ENCODE data around the gene SERAC1.
A peak's percentile ranks its signal among the peaks of the same experiment; 100 is the strongest.

Gene SERAC1

GRCh38 chr6:158103228-158103627 is 64.8 kb downstream of the SERAC1 start:
- no peaks in the 10 kb centered on the region for H3K4me1 ChIP-seq (ENCODE audit: control insufficient read depth in 2 of 2, insufficient read depth in 1 of 2, low read depth in 1 of 2, low read length in 2 of 2)
- H3K79me1 ChIP-seq (ENCODE audit: low read depth, low read length) = no peaks in the 10 kb centered on the region
- no peak overlapping the region for H2BK5ac ChIP-seq (ENCODE audit: low read length)
- no peaks in the 10 kb centered on the region for H3K27me3 ChIP-seq (ENCODE audit: control insufficient read depth in 3 of 3, insufficient read depth in 3 of 3, low read depth in 1 of 3, low read length in 3 of 3)
- no peak overlapping the region for H4K8ac ChIP-seq (ENCODE audit: low read depth, low read length)
- H2BK15ac ChIP-seq (ENCODE audit: low read length) = no peak overlapping the region
- no peaks in the 10 kb centered on the region for H3K36me3 ChIP-seq (replicated peaks in 1 of 2; ENCODE audit: control insufficient read depth in 2 of 2, insufficient read depth in 2 of 2, low read length in 2 of 2)
- no peak overlapping the region for H3K14ac ChIP-seq (ENCODE audit: low read length)
- no peak overlapping the region for H2BK120ac ChIP-seq (ENCODE audit: low read depth, low read length)
- H2BK12ac ChIP-seq (ENCODE audit: low read length) = no peak overlapping the region
- WGBS, 2 donors (ENCODE audit: extremely low coverage in 2 of 2, insufficient read length in 2 of 2, insufficient replicate concordance in 1 of 2) = no CpG with 5 or more reads among the region's 4 CpGs
- H3K18ac ChIP-seq (ENCODE audit: low read length) = no peak overlapping the region
- no peak overlapping the region for H3K4ac ChIP-seq (ENCODE audit: low read length)
- no peak overlapping the region for H3K4me3 ChIP-seq (ENCODE audit: low read length in 2 of 2)
- no peak overlapping the region for H4K91ac ChIP-seq (ENCODE audit: low read depth, low read length, poor library complexity)
- no peak overlapping the region for H2AK5ac ChIP-seq (ENCODE audit: low read depth, low read length)
- H2AFZ ChIP-seq (ENCODE audit: low read length) = no peak overlapping the region
- no peak for DNase-seq (ENCODE audit: low spot score)
- H3K27ac ChIP-seq (replicated peaks; ENCODE audit: low read length) = no peak overlapping the region
- H3K23ac ChIP-seq (ENCODE audit: low read depth, low read length, poor library complexity) = no peak overlapping the region
- no peaks in the 10 kb centered on the region for H3K9me3 ChIP-seq (replicated peaks in 1 of 2; ENCODE audit: control insufficient read depth in 2 of 2, insufficient read depth in 1 of 2, low read depth in 1 of 2, low read length in 2 of 2)
- no peak overlapping the region for H3K9ac ChIP-seq (ENCODE audit: low read depth, low read length, poor library complexity)
- H3K4me2 ChIP-seq (ENCODE audit: insufficient read depth, low read length, poor library complexity, severe bottlenecking) = no peak overlapping the region

- Histone ChIP-seq H2BK15ac (ENCODE audit: low read length) (no peak overlapping the region), H2BK120ac (ENCODE audit: low read depth, low read length) (no peak overlapping the region), H3K9me3 (replicated peaks in 1 of 2; ENCODE audit: control insufficient read depth in 2 of 2, insufficient read depth in 1 of 2, low read depth in 1 of 2, low read length in 2 of 2) (no peaks in the 10 kb centered on the region), H3K18ac (ENCODE audit: low read length) (peak overlapping the region; percentile 16), H2AFZ (ENCODE audit: low read length) (no peak overlapping the region), H3K36me3 (replicated peaks in 1 of 2; ENCODE audit: control insufficient read depth in 2 of 2, insufficient read depth in 2 of 2, low read length in 2 of 2) (peaks cover 11 to 45% of the 10 kb centered on the region in 2 donors), H4K8ac (ENCODE audit: low read depth, low read length) (no peak overlapping the region), H3K14ac (ENCODE audit: low read length) (no peak overlapping the region), H3K79me1 (ENCODE audit: low read depth, low read length) (no peaks in the 10 kb centered on the region), H3K9ac (ENCODE audit: low read depth, low read length, poor library complexity) (no peak overlapping the region), H3K27me3 (ENCODE audit: control insufficient read depth in 3 of 3, insufficient read depth in 3 of 3, low read depth in 1 of 3, low read length in 3 of 3) (no peaks in the 10 kb centered on the region), H3K27ac (replicated peaks; ENCODE audit: low read length) (no peak overlapping the region), H2BK5ac (ENCODE audit: low read length) (no peak overlapping the region), H3K4me3 (ENCODE audit: low read length in 2 of 2) (no peak overlapping the region), H3K4ac (ENCODE audit: low read length) (no peak overlapping the region), H3K4me1 (ENCODE audit: control insufficient read depth in 2 of 2, insufficient read depth in 1 of 2, low read depth in 1 of 2, low read length in 2 of 2) (no peaks in the 10 kb centered on the region), H3K4me2 (ENCODE audit: insufficient read depth, low read length, poor library complexity, severe bottlenecking) (no peak overlapping the region), H2BK12ac (ENCODE audit: low read length) (no peak overlapping the region), H2AK5ac (ENCODE audit: low read depth, low read length) (no peak overlapping the region), H4K91ac (ENCODE audit: low read depth, low read length, poor library complexity) (no peak overlapping the region), H3K23ac (ENCODE audit: low read depth, low read length, poor library complexity) (no peak overlapping the region)
- no CpG with 5 or more reads among the region's 15 CpGs for WGBS, 2 donors (ENCODE audit: extremely low coverage in 2 of 2, insufficient read length in 2 of 2, insufficient replicate concordance in 1 of 2)
- no peak for DNase-seq (ENCODE audit: low spot score)
Measured at GRCh38 chr6:158095671-158096070, 72.4 kb downstream of the SERAC1 start.

GRCh38 chr6:158095031-158095430 is 73.0 kb downstream of the SERAC1 start:
- Histone ChIP-seq H3K4ac (ENCODE audit: low read length) (no peak overlapping the region), H2BK120ac (ENCODE audit: low read depth, low read length) (no peak overlapping the region), H2AFZ (ENCODE audit: low read length) (no peak overlapping the region), H3K23ac (ENCODE audit: low read depth, low read length, poor library complexity) (no peak overlapping the region), H2AK5ac (ENCODE audit: low read depth, low read length) (no peak overlapping the region), H2BK12ac (ENCODE audit: low read length) (no peak overlapping the region), H4K8ac (ENCODE audit: low read depth, low read length) (no peak overlapping the region), H2BK5ac (ENCODE audit: low read length) (no peak overlapping the region), H3K14ac (ENCODE audit: low read length) (no peak overlapping the region), H3K4me1 (ENCODE audit: control insufficient read depth in 2 of 2, insufficient read depth in 1 of 2, low read depth in 1 of 2, low read length in 2 of 2) (no peaks in the 10 kb centered on the region), H3K27ac (replicated peaks; ENCODE audit: low read length) (no peak overlapping the region), H4K91ac (ENCODE audit: low read depth, low read length, poor library complexity) (no peak overlapping the region), H3K79me1 (ENCODE audit: low read depth, low read length) (no peaks in the 10 kb centered on the region), H3K4me3 (ENCODE audit: low read length in 2 of 2) (no peak overlapping the region), H3K36me3 (replicated peaks in 1 of 2; ENCODE audit: control insufficient read depth in 2 of 2, insufficient read depth in 2 of 2, low read length in 2 of 2) (peaks cover 11 to 45% of the 10 kb centered on the region in 2 donors), H3K9me3 (replicated peaks in 1 of 2; ENCODE audit: control insufficient read depth in 2 of 2, insufficient read depth in 1 of 2, low read depth in 1 of 2, low read length in 2 of 2) (no peaks in the 10 kb centered on the region), H3K9ac (ENCODE audit: low read depth, low read length, poor library complexity) (no peak overlapping the region), H2BK15ac (ENCODE audit: low read length) (no peak overlapping the region), H3K4me2 (ENCODE audit: insufficient read depth, low read length, poor library complexity, severe bottlenecking) (no peak overlapping the region), H3K18ac (ENCODE audit: low read length) (no peak overlapping the region), H3K27me3 (ENCODE audit: control insufficient read depth in 3 of 3, insufficient read depth in 3 of 3, low read depth in 1 of 3, low read length in 3 of 3) (no peaks in the 10 kb centered on the region)
- no CpG with 5 or more reads among the region's 6 CpGs for WGBS, 2 donors (ENCODE audit: extremely low coverage in 2 of 2, insufficient read length in 2 of 2, insufficient replicate concordance in 1 of 2)
- no peak for DNase-seq (ENCODE audit: low spot score)

GRCh38 chr6:158092806-158093205 is 75.3 kb downstream of the SERAC1 start:
- WGBS, 2 donors (ENCODE audit: extremely low coverage in 2 of 2, insufficient read length in 2 of 2, insufficient replicate concordance in 1 of 2) = no CpG with 5 or more reads among the region's 9 CpGs
- H3K4ac ChIP-seq (ENCODE audit: low read length) = no peak overlapping the region
- no peak overlapping the region for H3K4me3 ChIP-seq (ENCODE audit: low read length in 2 of 2)
- no peak overlapping the region for H3K4me2 ChIP-seq (ENCODE audit: insufficient read depth, low read length, poor library complexity, severe bottlenecking)
- H3K23ac ChIP-seq (ENCODE audit: low read depth, low read length, poor library complexity) = no peak overlapping the region
- H2BK12ac ChIP-seq (ENCODE audit: low read length) = no peak overlapping the region
- no peak overlapping the region for H2BK5ac ChIP-seq (ENCODE audit: low read length)
- H3K4me1 ChIP-seq (ENCODE audit: control insufficient read depth in 2 of 2, insufficient read depth in 1 of 2, low read depth in 1 of 2, low read length in 2 of 2) = no peaks in the 10 kb centered on the region
- peaks cover 11 to 61% of the 10 kb centered on the region in 2 donors for H3K36me3 ChIP-seq (replicated peaks in 1 of 2; ENCODE audit: control insufficient read depth in 2 of 2, insufficient read depth in 2 of 2, low read length in 2 of 2)
- H2AFZ ChIP-seq (ENCODE audit: low read length) = no peak overlapping the region
- no peaks in the 10 kb centered on the region for H3K9me3 ChIP-seq (replicated peaks in 1 of 2; ENCODE audit: control insufficient read depth in 2 of 2, insufficient read depth in 1 of 2, low read depth in 1 of 2, low read length in 2 of 2)
- H4K8ac ChIP-seq (ENCODE audit: low read depth, low read length) = no peak overlapping the region
- no peaks in the 10 kb centered on the region for H3K27me3 ChIP-seq (ENCODE audit: control insufficient read depth in 3 of 3, insufficient read depth in 3 of 3, low read depth in 1 of 3, low read length in 3 of 3)
- no peak for DNase-seq (ENCODE audit: low spot score)
- no peaks in the 10 kb centered on the region for H3K79me1 ChIP-seq (ENCODE audit: low read depth, low read length)
- H3K9ac ChIP-seq (ENCODE audit: low read depth, low read length, poor library complexity) = no peak overlapping the region
- no peak overlapping the region for H2BK15ac ChIP-seq (ENCODE audit: low read length)
- no peak overlapping the region for H4K91ac ChIP-seq (ENCODE audit: low read depth, low read length, poor library complexity)
- no peak overlapping the region for H3K14ac ChIP-seq (ENCODE audit: low read length)
- H3K27ac ChIP-seq (replicated peaks; ENCODE audit: low read length) = no peak overlapping the region
- no peak overlapping the region for H2BK120ac ChIP-seq (ENCODE audit: low read depth, low read length)
- H2AK5ac ChIP-seq (ENCODE audit: low read depth, low read length) = no peak overlapping the region
- H3K18ac ChIP-seq (ENCODE audit: low read length) = no peak overlapping the region
